Measurements from ENCODE around the gene PKNOX2.

The PKNOX2 gene, protein sequence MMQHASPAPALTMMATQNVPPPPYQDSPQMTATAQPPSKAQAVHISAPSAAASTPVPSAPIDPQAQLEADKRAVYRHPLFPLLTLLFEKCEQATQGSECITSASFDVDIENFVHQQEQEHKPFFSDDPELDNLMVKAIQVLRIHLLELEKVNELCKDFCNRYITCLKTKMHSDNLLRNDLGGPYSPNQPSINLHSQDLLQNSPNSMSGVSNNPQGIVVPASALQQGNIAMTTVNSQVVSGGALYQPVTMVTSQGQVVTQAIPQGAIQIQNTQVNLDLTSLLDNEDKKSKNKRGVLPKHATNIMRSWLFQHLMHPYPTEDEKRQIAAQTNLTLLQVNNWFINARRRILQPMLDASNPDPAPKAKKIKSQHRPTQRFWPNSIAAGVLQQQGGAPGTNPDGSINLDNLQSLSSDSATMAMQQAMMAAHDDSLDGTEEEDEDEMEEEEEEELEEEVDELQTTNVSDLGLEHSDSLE

DNA sequence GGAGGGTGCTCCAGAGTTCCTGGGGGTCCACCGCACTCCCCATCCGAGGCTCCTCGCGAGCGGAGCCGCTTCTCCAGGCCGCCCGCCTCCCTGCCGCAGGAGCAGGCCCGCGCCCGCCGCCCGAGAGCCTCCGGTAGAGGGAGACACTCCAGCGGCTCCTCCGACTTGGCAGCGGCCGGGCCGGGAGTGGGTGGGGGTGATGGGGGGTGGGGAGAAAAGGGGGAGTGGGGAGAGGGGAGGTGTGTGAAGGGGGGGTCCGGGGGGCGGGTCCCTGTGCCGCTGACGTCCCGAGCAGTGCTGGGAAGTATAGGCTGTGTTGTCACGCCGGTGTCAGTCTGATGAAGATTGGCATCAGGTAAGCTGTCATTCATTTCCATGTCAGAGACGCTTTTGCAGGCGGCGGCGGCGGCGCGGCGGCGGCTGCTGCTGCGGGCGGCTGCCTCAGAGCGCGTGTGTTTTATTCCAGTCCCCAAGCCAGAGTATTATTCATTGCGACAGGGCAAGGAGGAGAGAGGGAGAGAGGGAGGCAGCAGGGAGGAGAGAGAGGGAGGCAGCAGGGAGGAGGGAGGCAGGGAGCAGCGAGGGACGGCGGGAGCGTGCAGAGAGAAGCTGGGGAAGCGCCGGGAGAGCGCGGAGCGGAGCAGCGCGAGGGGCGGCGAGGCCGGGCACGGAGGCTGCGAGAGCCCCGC lies at the start of gene PKNOX2:
Gene PKNOX2 (plus strand): TSS at position 330 of the 689 bp plus-strand sequence. CDS start 186,555 bp downstream, outside the sequence.
- FAIRE-seq (no peak), DNase-seq (ENCODE audit: insufficient read length, low spot score) (peak; percentile 89)
- TF ChIP-seq, protein P1, sequence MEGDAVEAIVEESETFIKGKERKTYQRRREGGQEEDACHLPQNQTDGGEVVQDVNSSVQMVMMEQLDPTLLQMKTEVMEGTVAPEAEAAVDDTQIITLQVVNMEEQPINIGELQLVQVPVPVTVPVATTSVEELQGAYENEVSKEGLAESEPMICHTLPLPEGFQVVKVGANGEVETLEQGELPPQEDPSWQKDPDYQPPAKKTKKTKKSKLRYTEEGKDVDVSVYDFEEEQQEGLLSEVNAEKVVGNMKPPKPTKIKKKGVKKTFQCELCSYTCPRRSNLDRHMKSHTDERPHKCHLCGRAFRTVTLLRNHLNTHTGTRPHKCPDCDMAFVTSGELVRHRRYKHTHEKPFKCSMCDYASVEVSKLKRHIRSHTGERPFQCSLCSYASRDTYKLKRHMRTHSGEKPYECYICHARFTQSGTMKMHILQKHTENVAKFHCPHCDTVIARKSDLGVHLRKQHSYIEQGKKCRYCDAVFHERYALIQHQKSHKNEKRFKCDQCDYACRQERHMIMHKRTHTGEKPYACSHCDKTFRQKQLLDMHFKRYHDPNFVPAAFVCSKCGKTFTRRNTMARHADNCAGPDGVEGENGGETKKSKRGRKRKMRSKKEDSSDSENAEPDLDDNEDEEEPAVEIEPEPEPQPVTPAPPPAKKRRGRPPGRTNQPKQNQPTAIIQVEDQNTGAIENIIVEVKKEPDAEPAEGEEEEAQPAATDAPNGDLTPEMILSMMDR (IDR thresholded peaks at IDR 0.05; ENCODE audit: insufficient read depth, missing control alignments): peak; percentile 51

DNA sequence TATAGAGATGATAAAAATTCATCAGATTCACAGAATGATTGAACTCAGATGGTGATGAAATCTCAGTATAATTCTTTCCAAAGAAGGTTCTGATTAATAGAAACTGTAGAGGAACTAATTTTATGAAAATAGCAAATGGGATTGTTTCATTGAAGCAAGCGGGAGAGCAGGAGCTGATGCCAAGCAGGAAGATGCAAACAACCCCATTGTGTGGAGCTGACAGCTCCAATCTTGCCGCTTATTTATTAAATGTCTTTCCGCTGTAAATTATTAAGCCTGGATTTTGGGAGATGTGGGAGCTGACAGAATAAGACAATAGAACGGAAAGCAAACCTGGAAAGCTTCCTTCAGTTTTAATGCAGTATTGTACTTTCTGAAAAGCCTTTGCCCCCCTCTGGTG lies 47.1 kb upstream of the PKNOX2 start:
- TF ChIP-seq, protein P1 (IDR thresholded peaks at IDR 0.05; ENCODE audit: insufficient read depth, missing control alignments): no peak
- no peak for DNase-seq (ENCODE audit: insufficient read length, low spot score)
- no peak for FAIRE-seq

DNA sequence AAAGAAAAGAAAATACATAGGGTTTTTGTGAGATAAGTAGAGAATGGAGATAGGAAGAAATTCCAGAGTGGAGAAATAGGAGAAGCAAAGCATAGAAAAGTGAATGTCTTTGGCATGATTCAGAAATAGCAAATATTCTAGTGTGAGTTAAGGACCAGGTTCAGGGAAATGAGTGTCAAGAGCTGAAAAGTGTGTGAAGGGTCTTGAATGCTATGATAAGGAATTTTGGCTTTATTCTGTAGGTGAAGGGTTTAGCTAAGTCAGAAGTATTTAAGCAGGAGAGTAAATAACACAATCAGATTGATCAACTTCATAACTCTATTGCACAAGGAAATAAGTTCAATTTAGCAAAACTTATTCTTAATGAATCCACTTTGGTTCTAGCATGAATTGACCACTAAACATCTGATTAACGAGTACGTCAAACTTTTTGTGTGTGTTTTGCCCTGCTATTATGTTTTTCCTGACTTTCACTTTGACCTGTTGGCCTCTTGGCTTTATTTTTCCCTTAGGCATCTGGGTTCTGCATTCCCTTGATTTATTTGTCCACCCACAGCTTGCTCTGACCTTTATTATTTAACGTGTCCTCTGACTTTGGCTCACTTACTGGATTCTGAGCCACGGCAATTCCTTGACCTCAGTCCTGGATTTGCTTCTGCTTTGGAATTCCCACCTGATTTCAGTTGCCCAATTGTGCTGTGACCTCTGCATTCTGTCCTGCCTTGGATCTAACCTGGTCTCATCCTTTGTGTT lies 41.2 kb upstream of the PKNOX2 start:
- TF ChIP-seq, protein P1 (IDR thresholded peaks at IDR 0.05; ENCODE audit: insufficient read depth, missing control alignments): no peak
- FAIRE-seq: no peak
- DNase-seq (ENCODE audit: insufficient read length, low spot score): no peak

- DNase-seq (ENCODE audit: insufficient read length, low spot score) (no peak), FAIRE-seq (no peak)
- TF ChIP-seq, protein P1 (IDR thresholded peaks at IDR 0.05; ENCODE audit: insufficient read depth, missing control alignments): peak; percentile 18
Measured at GRCh38 chr11:125123947-125124617, 40.5 kb upstream of the PKNOX2 start.

DNA sequence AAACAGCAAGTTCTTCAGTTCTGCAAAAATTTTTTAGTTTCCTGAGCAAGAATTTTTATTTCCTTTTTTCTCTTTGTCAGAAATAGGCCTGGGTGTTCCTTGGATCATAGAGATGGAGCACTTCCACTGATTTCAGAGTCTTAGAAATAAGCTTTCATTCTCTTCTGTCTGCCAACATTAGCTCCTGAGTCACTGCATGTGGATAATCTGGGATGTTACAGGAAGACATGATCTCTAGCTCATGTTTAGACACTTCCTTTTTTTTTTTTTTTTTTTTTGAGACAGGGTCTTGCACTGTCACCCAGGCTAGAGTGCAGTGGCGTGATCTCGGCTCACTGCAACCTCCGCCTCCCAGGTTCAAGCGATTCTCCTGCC lies 39.9 kb upstream of the PKNOX2 start:
- TF ChIP-seq, protein P1 (IDR thresholded peaks at IDR 0.05; ENCODE audit: insufficient read depth, missing control alignments): no peak
- FAIRE-seq: no peak
- no peak for DNase-seq (ENCODE audit: insufficient read length, low spot score)

DNA sequence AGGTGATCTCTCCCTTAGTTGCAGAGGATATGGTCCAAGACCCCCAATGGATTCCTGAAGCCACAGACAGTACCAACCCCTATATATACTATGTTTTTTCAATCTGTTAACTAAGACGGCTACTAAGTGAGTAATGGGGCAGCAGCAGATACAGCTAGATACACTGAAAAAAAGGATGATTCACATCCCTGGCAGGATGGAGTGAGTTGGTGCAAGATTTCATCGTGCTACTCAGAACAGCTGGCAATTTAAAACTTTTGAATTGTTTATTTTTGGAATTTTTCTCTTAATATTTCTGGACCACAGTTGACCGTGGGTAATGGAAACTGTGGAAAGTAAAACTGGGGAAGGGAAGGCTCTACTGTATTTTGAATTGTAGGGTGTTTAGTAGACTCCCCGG lies 36.1 kb upstream of the PKNOX2 start:
- TF ChIP-seq, protein P1 (IDR thresholded peaks at IDR 0.05; ENCODE audit: insufficient read depth, missing control alignments): no peak

More for the DNA sequence above, 36.1 kb upstream of the PKNOX2 start:
- FAIRE-seq (no peak), DNase-seq (ENCODE audit: insufficient read length, low spot score) (no peak)

All from D721Med (cell line).